ENCODE data around the gene NOVA2.

NOVA2 gene

DNA sequence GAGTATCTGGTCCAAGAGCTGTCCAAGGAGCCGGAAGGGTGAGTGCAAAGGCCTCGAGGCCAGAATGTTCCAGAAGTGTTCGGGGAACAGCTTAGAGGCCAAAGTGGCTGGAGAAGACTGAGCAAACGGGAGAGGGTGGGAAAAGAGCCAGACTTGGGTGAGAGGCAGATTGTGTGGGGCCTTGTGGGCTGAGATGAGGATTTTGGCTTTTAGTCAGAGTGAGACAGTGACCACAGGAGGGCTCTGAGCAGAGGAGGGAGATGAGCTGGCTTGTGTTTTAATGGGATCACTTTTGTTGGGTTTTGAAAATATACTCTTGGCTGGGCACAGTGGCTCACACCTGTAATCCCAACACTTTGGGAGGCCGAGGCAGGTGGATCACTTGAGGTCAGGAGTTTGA lies 64.7 kb downstream of the NOVA2 start:
- TF ChIP-seq, protein P1, sequence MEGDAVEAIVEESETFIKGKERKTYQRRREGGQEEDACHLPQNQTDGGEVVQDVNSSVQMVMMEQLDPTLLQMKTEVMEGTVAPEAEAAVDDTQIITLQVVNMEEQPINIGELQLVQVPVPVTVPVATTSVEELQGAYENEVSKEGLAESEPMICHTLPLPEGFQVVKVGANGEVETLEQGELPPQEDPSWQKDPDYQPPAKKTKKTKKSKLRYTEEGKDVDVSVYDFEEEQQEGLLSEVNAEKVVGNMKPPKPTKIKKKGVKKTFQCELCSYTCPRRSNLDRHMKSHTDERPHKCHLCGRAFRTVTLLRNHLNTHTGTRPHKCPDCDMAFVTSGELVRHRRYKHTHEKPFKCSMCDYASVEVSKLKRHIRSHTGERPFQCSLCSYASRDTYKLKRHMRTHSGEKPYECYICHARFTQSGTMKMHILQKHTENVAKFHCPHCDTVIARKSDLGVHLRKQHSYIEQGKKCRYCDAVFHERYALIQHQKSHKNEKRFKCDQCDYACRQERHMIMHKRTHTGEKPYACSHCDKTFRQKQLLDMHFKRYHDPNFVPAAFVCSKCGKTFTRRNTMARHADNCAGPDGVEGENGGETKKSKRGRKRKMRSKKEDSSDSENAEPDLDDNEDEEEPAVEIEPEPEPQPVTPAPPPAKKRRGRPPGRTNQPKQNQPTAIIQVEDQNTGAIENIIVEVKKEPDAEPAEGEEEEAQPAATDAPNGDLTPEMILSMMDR (IDR thresholded peaks at IDR 0.05; ENCODE audit: low read depth, low read length), result no peak
- no peak overlapping the region for H3K4me3 ChIP-seq (ENCODE audit: low read depth, low read length)

DNA sequence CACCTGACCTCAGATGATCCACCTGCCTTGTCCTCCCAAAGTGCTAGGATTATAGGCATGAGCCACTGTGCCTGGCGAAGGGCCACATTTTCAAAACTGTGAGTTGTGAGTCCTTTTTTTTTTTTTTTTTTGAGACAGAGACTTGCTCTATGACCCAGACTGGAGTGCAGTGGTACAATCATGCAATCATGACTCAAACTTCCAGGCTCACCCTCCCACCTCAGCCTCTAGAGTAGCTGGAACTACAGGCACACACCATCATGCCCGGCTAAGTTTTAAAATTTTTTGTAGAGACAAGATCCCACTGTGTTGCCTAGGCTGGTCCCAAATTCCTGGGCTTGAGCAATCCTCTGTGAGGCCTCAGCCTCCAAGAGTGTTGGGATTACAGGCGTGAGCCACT lies 67.4 kb downstream of the NOVA2 start:
- TF ChIP-seq, protein P1 (IDR thresholded peaks at IDR 0.05; ENCODE audit: low read depth, low read length), result no peak
- no peak overlapping the region for H3K4me3 ChIP-seq (ENCODE audit: low read depth, low read length)

- no peak overlapping the region for H3K4me3 ChIP-seq (ENCODE audit: low read depth, low read length)
- TF ChIP-seq, protein P1 (IDR thresholded peaks at IDR 0.05; ENCODE audit: low read depth, low read length), result no peak
Measured at GRCh38 chr19:45905011-45905410, 68.7 kb downstream of the NOVA2 start.

DNA sequence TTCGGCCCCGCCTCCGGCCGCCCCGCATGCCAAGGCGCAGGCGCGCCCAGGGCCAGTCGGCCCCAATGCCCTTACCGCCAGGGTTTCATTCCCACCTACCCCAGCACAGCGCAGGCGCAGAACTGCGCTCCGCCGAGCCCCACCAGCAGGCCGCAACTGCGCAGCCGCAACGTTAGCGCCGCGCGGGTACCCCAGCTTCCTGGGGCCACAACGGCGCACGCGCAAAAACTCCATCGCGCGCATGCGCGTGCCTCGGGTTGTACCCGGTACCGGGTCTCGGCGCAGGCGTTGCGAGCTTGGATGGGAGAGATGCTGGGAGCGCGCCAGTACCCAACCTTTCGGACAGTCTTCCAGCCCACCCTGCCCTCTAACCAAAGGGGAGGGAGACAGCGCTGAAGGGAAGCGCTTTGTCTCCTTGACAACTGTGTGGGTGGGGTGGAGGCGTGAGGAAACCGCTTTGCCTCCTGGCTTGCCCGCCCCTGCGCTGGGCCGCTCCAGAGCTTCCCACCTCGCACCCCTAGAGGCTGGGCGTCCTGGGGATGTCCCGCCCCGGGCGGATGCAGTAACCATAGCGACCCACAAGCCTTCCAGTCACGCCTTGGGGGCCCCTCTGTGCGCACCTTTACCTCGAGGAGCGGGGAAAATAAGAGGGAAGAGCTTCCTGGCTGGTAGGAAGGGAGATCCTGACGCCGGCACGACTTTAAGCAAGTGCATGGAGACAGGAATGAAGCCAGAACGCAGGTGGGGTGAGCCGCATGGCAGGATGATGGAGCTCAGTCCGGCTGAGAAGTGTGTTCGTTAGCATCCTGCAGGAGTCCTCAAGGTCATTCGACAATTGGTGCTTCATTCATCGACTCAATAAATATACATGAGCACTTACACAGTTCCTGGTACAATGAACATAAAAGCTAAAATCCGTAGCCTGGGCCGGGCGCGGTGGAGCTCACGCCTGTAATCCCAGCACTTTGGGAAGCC lies 70.7 kb downstream of the NOVA2 start:
- TF ChIP-seq, protein P1 (IDR thresholded peaks at IDR 0.05; ENCODE audit: low read depth, low read length), result no peak
- H3K4me3 ChIP-seq (ENCODE audit: low read depth, low read length), result peak overlapping the region; percentile 71

GRCh38 chr19:45901912-45902650 lies 71.6 kb downstream of the NOVA2 start, which contains the start of gene MYPOP:
Gene MYPOP (minus strand): TSS chr19:45902613. CDS start chr19:45901773, 840 bp downstream.
- TF ChIP-seq, protein P1 (IDR thresholded peaks at IDR 0.05; ENCODE audit: low read depth, low read length), result no peak
- H3K4me3 ChIP-seq (ENCODE audit: low read depth, low read length), result peak within 1 kb of the TSS; percentile 71

DNA sequence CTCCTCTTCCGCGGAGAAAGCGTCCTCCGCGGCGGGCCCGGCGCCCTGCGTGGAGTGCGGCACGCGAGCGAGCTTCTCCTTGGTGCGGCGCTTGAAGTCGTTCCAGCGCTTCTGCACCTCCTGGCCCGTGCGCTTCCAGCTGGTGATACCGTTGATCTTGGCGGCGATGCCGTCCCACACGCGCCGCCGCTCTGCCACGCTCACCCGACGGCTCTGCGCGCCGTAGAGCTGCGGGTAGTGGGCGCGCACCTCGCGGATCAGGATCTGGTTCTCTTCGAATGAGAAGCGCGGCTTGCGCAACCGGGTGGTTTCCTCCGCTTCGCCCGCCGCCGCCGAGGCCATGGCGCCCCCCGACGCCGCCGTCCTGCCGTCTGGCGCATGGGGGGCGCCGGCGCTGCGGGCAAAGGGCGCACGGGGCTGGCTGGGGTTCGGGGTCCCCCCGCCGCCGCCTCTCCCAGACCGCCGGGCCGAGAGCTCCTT lies 72.2 kb downstream of the NOVA2 start:
- TF ChIP-seq, protein P1 (IDR thresholded peaks at IDR 0.05; ENCODE audit: low read depth, low read length), result no peak

More for the DNA sequence above, 72.2 kb downstream of the NOVA2 start:
- peak overlapping the region; percentile 71 for H3K4me3 ChIP-seq (ENCODE audit: low read depth, low read length)

Data from WI38 (cell line).